ENCODE measurements around the gene MRPL38.

Gene MRPL38

DNA sequence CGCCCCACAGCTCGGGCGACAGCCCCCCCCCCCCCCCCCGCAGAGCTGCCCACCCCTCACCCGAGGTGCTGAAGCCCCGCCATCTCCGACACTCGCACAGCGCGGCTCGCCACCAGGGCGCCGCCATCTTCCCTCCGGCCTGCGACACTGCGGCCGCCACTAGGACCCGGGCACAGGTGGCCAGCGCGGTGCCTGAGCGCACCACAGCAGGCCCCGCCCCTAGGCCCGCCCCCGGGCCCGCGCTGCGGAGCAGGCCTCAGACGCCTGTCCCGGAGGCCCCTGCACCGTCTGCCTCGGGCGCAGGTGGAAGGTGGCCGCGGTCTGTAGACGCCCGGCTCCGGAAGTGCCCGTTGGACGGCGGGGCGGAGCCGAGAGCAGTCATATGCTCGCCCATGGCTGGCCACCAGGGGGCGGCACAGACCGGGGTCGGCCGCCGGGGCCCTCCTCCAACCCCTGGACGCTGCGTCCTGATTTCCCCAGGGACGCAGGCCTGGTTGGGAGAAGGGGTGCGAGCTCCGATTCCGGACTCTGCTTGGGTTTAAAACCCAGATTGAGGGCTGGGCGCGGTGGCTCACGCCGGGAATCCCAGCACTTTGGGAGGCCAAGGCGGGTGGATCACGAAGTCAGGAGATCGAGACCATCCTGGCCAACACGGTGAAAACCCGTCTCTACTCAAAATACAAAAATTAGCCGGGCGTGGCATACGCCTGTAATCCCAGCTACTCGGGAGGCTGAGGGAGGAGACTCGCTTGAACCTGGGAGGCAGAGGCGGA is at the start of gene MRPL38:
Gene MRPL38 (minus strand): TSS at position 136 of the 773 bp plus-strand sequence. CDS start 9 bp downstream, at position 127.
- peak; percentile 97 for DNase-seq

- DNase-seq, result no peak
These were observed 46.3 kb upstream of the MRPL38 start for GRCh38 chr17:75950855-75951554.

DNA sequence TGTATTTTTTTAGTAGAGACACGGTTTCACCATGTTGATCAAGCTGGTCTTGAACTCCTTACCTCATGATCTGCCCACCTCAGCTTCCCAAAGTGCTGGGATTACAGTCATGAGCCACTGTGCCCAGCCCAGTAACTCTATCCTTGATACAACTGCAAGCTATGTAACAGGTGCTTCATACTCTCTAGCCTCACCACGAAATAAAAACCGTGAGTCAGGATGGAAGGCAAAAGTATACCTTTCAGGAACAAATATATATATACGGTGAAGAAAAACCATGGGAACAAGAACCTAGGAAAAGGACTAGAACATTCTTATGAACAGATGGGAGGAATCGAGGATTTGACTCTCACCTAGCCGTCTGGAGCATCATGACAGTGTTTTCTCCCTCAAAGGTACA is 45.7 kb upstream of the MRPL38 start:
- no peak for DNase-seq

- DNase-seq, result no peak
These were observed 40.5 kb upstream of the MRPL38 start for GRCh38 chr17:75945211-75945610.

GRCh38 chr17:75943491-75943890 is 38.8 kb upstream of the MRPL38 start:
- DNase-seq, result no peak

GRCh38 chr17:75942473-75942872 is 37.8 kb upstream of the MRPL38 start:
- no peak for DNase-seq

- no peak for DNase-seq
These were observed 36.7 kb upstream of the MRPL38 start for GRCh38 chr17:75941442-75941819.

DNA sequence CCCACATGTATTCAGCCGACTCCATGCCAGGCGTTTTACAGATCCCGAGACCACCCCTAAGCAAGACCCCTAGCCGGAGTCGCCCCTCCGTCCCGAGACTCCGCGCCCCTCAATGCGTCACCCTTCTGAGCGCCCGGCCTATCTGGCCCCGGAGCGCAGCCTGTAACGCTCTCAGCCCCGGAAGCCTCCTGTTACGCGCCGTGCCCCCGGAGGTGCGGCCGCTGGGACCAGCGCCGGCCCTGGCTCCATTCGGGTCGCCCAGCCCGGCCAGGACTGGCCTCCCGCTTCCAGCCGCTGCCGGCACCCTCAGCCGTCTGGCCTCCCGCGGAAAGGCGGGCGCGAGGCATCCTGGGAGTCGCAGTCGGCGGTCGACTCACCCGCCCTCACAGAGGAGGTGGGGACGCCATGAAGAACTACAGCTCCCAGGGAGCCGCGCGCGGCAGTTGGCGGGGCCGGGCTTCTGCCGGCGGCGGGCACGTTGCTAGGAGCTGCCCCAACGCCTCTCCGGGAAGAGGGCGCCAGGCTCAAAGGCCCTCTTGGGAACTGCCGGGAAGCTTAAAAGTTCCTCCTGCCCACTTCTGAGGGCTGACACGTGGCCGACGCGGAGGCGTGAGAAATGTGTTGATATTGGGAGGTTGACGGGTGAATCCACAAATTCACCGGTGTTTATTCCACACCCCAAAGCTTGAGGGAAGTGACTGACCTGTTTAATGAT is 36.2 kb upstream of the MRPL38 start, which contains the start of gene FBF1:
Gene FBF1 (minus strand): TSS at position 316 of the 715 bp plus-strand sequence. CDS start 2,893 bp downstream, outside the sequence.
- peak; percentile 98 for DNase-seq

DNA sequence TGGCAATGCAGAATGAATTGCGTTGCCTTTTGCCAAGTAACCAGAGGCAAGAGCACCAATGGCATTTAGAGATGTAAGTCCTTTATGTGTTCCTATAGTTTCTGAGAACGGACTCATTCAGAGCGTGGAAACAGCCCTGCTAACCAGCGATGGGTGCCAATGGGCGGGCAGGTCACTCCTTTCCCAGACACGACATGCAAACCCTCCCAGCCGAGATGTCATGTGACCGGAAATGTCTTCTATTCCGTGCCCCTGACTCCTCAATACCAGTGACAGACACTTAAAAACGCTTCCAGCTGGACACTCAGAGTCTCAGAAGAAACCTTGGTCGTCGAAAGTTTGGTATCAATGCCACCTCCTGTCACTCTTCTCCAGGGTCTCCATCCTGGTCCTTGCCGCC is 33.0 kb upstream of the MRPL38 start:
- DNase-seq, result no peak

DNA sequence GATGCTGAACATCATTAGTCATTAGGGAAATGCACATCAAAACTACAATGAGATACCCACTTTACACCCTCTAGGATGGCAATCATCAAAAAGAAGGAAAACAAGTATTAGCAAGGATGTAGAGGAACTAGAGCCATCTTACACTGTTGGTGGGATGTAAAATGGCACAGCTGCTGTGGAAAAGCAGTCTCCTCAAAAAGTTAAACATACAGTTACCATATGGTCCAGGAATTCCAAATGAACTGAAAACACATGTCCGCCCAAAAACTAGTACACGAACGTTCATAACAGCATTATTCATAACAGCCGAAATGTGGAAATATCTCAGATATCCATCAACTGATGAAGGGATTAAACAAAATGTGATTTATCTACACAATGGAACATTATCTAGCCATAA is 29.1 kb upstream of the MRPL38 start:
- DNase-seq, result no peak

DNA sequence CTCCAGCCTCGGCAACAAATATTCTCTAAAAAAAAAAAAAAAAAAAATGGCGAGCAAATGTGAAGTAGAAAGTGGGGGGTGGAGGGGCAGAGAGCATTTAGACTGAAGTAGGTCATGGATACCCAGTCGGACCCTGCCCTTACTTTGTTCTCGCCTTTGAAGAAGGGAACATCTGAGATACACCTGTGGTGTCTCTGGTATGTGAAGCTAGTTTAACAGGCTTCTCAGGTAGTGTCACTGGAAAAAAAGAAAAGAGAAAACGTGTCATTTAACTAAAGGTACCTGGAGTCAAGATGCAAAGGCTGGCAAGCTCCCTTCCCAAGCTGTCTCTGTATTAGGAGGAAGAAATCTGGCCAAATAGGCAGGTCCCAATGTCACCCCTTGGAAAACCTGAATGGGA is 28.2 kb upstream of the MRPL38 start:
- DNase-seq, result no peak

- DNase-seq, result no peak
These were observed 26.4 kb upstream of the MRPL38 start for GRCh38 chr17:75931062-75931461.

DNA sequence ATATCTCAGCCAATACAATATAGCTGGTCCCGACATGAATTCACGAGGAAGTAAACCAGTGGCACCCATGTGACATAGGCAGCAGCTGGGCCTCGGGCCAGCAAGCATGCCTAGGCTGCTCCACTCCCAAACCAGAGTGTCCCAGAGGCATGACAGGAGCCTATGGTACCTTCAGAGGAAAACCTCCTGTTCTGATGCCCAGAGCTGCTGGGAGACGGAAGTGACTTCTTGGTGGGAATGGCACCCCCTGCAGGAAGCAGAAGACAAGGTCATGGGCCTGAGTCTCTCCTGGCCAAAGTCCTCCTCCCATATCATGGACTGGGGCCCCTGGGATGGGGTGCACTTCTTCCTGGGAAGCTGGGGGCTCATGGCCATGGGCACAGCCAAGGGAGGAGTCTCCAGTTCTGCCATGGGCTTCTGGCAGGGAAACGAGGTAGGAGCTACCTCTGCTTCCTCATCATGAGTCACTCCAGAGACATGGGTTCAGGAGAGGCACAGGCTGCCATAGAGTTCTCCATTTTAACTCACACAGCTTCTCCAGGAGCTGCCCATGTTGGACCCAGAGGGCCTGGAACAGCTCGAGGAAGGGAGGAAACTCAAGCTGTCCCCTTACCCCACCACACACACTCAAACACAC is 22.7 kb upstream of the MRPL38 start:
- peak; percentile 32 for DNase-seq

DNA sequence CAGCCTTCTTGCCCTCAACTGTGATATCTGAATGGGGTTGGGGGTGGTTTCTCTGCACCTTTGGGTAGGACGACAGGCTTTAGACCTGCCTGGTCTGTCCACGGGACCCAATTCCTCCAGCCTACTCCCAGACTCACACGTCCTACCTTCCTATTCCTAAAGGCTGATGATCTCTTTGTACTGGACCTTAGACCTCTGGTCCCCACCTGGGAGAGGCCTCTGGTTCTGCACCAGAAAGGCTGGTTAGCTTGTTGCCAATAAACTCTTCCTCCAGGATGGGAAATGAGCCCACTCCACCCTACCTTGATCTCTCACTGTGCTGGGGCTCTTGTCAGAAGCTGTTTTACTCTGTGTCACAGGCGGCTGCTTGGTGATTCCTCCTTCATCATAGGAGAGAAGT is 21.8 kb upstream of the MRPL38 start:
- no peak for DNase-seq

DNA sequence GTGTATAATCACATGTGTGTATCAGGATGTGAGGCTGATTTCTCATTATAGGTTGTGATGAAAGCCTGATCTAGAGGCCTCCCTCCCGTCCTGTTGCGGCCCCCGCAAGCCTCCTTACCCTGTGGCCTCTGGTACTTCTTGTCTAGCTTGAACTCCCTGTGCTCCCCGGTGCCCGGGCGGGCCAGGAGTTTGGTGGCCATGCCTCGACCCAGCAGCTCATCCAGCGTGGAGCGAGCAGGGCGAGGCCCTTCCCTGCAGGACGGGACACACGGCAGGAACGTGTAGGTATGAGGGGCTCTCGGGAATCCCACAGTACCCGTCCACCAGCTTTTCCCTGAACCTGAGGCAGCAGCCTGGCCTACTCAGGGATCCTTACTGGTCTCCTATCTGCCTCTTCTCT is 21.2 kb upstream of the MRPL38 start:
- no peak for DNase-seq

DNA sequence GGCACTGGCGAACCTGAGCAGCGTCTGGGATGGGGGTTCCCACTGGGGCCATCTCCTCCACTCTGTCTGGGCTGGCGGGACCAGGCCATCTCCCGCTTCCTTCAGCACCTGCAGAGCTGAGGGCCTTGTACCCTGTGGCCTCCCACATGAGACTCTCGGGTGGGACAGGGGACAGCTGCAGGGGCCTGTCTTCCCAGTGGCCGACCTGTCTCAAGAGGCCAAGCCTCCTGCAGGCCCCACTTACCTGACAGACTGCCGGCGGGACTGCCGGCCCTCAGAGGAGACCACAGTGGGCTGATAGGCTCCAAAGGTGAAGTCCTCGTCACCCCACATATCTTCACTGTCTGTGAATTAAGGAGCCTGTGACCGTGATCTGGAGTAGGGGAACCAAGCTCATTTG is 20.4 kb upstream of the MRPL38 start:
- DNase-seq, result no peak

GRCh38 chr17:75922963-75923874 is 18.5 kb upstream of the MRPL38 start:
- no peak for DNase-seq

DNA sequence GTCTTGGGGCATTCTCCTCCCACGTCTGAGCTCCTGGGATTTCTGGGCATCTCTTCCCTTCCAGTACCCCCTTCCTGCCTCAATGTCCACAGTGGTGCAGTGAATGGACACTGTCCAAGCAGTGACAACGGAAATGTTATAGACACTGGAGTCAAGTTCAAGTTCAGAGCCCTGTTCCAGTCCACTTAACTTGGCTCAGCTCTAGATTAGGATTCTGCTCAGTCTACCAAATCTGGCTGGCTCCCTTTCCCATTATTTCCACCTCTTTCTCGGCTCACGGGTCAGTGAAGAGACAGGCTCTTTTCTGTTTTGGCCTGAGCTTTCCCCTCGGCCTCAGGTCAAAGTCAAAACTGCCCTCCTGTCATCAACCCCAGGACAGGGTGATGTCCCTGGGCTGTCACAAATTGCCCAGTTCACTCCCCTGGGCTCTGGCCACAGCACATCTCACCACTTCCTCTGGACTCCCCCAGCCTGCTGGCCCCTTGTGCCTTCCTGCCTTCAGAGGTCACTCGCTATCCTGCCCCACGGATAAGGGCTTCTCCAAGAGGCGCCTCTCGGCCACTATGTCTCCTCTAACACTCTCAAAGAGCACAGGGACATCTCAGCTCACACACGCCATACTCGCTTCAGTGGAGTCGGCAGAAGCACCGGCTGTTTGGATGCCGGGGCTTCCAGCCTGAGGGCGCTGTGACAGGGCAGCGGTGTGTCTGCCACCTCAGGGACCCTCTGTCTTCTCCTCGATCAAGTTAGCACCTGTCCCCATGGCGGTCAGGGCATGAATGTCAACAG is 17.7 kb upstream of the MRPL38 start:
- DNase-seq, result no peak

DNA sequence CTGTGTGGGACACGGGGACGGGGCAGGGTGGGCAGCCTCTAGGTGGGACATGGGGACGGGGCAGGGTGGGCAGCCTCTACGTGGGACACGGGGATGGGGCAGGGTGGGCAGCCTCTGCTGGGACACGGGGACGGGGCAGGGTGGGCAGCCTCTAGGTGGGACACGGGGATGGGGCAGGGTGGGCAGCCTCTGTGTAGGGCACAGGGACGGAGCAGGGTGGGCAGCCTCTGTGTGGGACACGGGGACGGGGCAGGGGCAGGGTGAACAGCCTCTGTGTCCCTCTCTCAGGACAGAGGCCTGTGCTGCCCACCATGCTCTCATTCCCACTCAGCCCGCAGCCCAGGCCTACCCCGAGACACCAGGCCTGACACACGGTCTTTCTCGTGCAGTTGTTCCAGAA is 16.9 kb upstream of the MRPL38 start:
- DNase-seq, result no peak

DNA sequence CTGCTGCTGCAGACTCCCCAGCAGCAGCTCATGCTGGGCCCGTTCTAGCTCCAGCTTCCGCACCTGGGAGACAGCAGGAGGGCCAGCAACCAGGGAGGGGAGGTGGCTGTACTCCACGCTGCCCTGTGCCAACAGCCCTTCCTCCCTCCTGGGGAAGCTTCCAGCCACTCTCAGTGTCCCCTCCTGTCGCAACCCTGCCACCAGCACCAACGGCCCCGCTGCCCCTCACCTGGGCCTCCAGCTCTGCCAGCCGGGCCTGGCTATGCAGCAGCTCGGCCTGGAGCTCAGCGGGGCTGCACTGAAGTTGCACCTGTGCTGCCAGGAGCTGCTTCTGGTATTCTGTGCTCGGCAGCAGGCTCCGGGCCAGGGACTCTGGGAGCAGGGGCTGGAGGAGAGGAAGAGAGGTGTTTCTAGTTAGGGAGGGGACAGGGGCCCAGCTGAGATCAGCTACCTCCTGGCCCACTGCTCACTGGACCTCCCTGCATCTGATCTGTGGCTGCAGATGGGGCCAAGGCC is 15.4 kb upstream of the MRPL38 start:
- DNase-seq, result no peak

- no peak for DNase-seq
These were observed 14.9 kb upstream of the MRPL38 start for GRCh38 chr17:75919611-75920010.
